NCI-H146 (cell line): Measurements from ENCODE around the gene DNPH1.

Experiments used
- DNase-seq: peaks from one replicate; lab custom pipeline; 2025; lab: John Stamatoyannopoulos, UW

Gene DNPH1

GRCh38 chr6:43263314-43264178 is 34.3 kb upstream of the DNPH1 start:
- peak; percentile 62 for DNase-seq

DNA sequence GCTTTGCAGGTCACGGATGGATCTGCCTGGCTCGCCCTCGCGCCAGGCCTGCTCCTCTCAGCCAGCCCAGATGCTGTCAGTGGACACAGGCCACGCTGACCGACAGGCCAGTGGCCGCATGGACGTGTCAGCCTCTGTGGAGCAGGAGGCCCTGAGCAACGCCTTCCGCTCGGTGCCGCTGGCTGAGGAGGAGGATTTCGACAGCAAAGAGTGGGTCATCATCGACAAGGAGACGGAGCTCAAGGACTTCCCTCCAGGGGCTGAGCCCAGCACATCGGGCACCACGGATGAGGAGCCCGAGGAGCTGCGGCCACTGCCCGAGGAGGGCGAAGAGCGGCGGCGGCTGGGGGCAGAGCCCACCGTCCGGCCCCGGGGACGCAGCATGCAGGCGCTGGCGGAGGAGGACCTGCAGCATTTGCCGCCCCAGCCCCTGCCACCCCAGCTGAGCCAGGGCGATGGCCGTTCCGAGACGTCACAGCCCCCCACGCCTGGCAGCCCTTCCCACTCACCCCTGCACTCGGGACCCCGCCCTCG is 33.6 kb upstream of the DNPH1 start:
- no peak for DNase-seq

GRCh38 chr6:43262000-43262779 is 32.9 kb upstream of the DNPH1 start:
- DNase-seq, result no peak

DNA sequence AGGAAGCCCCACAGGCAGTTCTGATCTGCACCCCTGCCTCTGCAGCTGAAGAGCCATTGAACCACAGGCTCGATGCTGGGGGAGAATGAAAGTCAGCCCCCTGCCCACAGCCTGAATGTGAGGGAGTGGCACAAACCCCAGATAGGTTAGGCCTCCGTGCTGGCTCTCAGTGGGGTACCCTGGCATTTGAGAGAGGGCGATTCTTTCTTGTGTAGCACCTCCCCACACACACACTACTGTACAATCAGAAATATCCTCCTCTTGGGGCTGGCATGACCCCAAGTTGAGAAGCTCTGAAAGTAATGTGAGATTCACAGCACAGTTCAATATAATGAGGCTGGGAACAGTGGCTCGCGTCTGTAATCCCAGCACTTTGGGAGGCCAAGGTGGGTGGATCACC is 31.9 kb upstream of the DNPH1 start:
- no peak for DNase-seq

DNA sequence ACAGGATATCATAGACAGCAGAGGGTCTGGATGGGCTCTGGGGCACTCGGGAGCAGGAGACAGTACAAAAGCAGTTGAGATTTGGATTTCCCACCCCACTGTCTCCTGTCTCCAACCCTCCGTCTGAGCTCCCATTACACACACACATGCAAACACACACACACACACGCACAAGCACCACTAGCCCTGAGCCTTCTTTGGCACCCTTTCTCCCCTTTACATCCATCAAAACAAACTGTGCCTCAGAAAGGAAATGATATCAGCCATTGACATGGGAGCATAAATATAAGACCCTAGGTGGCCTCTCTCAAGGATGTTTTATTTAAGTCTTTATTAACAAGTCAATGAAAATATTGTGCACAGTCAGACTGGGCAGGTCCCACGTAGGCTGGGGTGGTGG is 31.5 kb upstream of the DNPH1 start:
- DNase-seq, result no peak

GRCh38 chr6:43258807-43259686 is 29.8 kb upstream of the DNPH1 start:
- DNase-seq, result no peak

DNA sequence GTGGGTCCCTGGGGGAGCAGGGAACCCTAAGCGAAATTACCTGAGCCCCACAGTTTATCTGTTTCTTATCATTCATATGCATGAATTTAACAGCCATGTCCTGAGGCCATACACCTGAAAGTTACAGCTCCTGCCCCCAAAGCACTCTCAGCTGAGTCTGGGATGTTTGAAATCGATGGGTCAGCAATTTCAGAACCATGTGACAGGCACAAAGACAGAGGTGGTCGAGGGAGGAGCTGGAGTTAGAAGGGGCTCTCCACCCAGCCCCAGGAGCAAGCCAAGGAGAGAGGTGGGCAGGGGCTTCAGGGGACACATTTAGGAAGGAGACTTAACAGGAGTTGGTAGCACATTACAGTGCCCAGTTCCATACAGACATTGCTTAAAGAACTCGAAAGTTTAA is 28.9 kb upstream of the DNPH1 start:
- DNase-seq, result no peak

GRCh38 chr6:43257367-43258145 is 28.3 kb upstream of the DNPH1 start:
- no peak for DNase-seq

GRCh38 chr6:43256670-43257366 is 27.5 kb upstream of the DNPH1 start:
- no peak for DNase-seq

GRCh38 chr6:43255408-43256054 is 26.2 kb upstream of the DNPH1 start:
- no peak for DNase-seq

GRCh38 chr6:43254846-43255245 is 25.6 kb upstream of the DNPH1 start:
- no peak for DNase-seq

DNA sequence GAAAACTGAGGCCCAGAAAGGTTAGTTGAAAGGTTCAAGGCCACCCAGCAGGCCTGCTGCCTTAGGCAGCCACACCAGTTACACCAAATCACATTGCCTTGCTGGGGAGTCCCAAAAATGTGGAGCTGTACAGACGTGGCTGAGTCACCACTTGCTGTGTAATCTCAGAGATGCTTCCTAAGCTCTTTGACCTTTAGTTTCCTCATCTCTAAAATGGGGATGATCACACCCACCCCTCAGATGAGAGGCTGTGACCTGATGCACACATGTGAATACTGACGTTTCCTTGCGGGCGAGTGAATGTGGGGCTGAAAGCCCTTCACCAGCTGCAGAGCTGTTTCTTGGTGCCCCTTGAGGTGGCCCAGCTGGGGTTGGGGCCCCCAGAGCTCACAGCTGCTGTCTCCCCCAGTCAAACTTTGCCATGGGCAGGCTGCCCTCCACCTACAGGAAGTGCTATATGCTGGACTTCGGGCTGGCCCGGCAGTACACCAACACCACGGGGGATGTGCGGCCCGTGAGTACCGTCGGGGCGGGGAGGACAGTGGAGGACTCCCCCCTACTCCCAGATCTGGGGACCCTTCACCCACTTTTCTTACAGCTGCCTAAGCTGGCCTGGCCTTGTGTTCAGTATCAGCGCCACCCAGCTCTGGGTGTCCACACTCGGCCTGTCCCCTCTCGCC is 25.0 kb upstream of the DNPH1 start:
- DNase-seq, result no peak

- no peak for DNase-seq
Measured at GRCh38 chr6:43253401-43253800, 24.1 kb upstream of the DNPH1 start.

DNA sequence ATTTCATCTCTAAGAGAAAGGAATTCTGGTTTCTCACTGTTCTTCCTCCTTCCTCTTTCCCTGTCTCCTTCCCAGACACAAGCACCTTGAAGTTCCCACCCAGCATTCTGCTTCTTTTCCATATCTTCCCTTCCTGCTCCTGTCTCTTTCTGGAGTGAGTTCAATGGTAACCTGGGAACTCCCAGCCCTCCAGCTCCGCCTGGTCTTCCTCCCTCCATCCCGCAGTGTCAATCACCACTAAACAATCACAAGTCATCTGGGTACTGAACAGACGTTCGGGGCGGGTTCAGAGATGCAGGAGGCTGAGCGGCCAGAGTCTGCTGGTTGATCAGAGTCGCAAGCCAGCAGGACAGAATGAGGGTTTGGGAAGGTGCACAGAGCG is 21.7 kb upstream of the DNPH1 start:
- no peak for DNase-seq

- DNase-seq, result no peak
Measured at GRCh38 chr6:43248791-43249190, 19.5 kb upstream of the DNPH1 start.

GRCh38 chr6:43248101-43248500 is 18.8 kb upstream of the DNPH1 start:
- DNase-seq, result no peak

DNA sequence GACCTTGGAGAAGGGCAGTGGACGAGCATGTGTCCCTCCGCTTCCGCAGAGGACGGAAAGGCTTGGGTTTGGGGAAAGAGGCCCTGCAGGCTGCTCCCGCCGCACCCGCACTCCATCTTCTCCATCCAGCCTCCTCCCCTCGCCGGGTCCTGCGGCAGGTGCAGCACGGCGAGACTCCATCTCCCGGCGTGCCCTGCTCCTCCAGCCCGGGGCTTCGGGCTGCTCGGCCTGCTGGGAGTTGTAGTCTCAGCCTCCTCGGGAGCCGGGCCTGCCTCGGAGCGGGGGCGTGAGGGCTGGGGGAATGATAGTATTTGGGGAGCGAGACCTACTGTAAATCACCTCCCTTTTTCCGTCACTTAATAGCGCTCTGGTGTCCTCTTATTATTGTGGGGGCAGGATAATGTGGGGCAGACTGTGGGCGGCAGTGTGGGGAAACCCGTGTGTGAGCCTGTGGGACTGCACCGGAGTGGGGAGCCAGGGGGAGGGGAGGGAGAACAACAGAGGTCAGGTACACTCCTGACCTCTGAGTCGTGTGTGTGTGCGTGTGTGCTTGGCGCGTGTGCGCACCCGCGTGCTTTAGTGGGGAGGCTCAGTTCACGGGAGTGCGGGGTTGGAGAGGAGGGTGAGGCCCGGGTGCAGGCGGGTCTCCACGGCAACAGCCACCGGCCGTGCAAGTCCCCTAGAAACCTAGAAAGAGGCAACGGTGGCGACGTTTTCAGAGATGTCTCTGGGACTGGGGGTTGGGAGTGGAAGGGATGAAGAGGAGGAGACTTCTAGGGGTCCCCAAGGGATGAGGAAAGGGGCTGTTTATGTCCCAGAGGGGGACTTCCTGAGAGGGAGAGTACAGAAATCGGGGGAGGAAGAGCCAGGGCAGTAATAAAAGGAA is 18.1 kb upstream of the DNPH1 start:
- peak; percentile 97 for DNase-seq

DNA sequence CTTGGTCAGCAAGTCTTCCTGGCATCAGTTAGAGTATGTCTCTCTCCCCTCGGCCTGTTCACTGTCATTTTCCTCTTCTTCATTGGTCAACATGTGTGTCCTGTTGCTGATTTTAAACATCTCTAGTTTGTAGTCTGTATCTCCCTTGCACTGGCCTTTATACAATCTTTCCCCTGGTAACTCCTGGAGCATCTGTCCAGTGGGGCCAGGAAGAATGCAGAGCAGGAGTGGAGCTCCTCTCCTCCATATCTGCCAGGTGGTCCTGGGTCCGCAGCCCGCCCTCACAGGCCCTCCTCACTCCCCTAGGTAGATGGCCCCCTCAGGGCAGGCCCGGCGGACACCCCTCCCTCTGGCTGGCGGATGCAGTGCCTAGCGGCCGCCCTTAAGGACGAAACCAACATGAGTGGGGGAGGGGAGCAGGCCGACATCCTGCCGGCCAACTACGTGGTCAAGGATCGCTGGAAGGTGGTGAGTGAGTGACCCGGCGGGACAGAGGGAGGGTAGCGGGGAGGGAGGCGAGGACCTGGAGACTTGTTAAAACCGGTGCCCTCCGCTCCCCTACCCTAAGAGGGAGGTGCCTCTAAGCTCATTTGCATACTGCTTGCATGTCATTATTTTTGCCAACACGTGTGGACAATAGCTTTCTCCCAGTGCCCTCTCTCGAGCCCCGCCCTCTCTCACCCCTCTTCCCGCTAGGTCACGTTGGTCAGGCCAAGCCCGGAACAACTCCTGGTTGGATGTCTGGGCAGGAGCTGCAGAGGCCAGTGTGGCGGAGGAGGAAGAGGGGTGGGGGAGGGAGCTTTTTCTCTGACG is 17.2 kb upstream of the DNPH1 start:
- DNase-seq, result peak; percentile 97
